8988T (cell line): ENCODE data around the gene EPHX1.

ENCODE experiments used
- DNase-seq: peaks from one replicate; pipeline ENCODE4 v3.0.0; 2011

The EPHX1 gene

DNA sequence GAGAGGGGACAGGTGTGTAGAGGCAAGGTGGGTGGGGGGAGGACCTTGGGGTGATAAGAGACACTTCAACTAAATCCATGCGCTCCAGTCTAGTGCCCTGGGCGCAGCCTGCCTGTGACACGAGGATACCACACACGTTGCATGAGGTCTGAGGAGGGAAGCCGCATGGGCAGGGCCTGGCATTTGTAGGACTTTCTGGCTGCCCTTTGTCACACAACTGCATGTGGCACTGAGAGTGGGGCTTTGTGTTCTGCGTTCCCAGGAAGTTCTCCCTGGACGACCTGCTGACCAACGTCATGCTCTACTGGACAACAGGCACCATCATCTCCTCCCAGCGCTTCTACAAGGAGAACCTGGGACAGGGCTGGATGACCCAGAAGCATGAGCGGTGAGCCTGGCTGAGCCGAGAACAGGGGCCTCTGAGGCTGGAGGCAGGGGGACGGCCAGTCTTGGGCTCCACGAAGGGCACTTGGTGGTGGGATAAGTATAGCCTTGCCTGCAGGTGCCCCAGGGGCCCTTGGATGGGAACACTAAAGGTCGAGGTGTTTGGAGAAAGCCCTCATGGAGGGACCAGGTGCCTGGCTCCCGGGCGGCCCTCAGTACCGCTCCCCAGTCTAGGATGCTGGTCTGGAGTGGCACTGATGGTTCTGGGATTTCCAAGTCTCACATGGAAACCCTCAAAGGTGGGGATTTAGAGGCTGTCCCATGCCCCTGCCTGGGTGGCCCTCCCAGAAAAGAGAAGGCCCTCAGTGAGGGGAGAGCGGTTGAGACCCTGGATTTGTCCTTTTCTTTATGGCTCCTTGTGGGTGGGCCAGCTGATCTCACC is 34.5 kb downstream of the EPHX1 start:
- DNase-seq = no peak

DNA sequence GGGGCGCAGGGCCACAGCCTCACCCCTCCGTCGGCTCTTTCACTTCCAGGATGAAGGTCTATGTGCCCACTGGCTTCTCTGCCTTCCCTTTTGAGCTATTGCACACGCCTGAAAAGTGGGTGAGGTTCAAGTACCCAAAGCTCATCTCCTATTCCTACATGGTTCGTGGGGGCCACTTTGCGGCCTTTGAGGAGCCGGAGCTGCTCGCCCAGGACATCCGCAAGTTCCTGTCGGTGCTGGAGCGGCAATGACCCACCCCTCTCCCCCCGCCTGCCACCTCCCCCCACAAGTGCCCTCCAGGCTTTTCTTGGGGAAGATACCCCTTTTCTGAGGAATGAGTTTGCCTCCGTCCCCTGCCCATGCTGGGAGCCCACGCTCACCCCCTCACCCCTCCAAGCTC is 35.2 kb downstream of the EPHX1 start:
- no peak for DNase-seq

DNA sequence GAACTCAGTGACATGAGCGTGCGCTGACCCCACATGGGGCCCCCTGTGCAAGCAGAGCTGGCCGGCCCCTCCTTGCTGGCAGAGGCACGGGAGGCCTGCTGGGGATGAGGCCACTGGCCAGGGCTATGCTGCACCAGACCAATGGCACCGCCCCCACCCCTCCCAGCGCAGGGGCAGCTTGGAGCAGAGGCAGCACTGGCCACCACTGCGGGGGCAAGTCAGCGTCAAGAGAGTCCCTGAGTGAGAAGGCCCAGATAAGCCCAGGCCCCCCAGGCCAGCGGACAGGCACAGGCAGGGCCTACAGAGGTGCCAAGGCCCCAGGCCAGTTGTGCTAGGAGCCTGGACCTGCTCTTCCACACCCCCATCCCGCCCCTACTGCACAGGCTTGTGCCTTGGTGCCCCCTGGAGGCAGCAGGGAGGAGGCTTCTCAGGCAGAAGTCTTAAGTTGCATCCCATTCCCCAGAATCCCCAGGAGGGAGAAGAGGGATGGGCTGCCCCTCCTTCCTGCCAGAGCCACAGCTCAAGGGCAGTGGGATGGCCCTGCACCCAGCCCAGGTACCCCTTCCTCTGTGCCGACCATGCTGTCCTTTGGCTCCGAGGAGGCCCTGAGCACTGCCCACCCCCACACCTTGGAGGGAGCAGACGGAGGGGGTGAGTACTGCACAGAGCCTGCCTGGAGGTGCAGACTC is 35.8 kb downstream of the EPHX1 start:
- DNase-seq = peak; percentile 66

- DNase-seq = no peak
These were observed 36.7 kb downstream of the EPHX1 start for GRCh38 chr1:225846331-225847310.

- no peak for DNase-seq
These were observed 37.7 kb downstream of the EPHX1 start for GRCh38 chr1:225847610-225848009.

- no peak for DNase-seq
These were observed 38.4 kb downstream of the EPHX1 start for GRCh38 chr1:225848030-225848955.

- no peak for DNase-seq
These were observed 40.0 kb downstream of the EPHX1 start for GRCh38 chr1:225849925-225850324.

GRCh38 chr1:225850370-225850769 is 40.4 kb downstream of the EPHX1 start:
- DNase-seq = no peak

GRCh38 chr1:225851805-225852204 is 41.9 kb downstream of the EPHX1 start:
- DNase-seq = no peak

- DNase-seq = no peak
These were observed 42.6 kb downstream of the EPHX1 start for GRCh38 chr1:225852413-225853124.

DNA sequence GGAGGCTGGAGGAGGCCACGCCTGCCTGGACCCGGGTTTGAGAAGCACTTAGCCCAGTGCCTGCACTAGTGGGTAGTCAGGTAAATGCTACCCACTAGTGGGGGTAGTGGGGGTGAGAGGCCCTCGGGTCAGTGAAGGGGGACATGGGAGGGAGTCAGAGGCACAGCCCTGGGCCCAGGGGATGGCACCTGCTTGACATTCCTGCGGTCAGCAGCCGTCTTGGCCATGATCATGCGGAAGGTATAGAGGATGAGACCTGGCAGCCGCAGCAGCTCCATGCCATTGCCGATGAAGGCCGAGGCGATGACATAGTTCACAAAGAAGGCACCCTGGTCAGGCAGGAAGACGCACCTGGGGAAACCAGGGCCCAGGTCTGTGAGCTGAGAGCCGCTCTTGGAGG is 43.5 kb downstream of the EPHX1 start:
- no peak for DNase-seq

DNA sequence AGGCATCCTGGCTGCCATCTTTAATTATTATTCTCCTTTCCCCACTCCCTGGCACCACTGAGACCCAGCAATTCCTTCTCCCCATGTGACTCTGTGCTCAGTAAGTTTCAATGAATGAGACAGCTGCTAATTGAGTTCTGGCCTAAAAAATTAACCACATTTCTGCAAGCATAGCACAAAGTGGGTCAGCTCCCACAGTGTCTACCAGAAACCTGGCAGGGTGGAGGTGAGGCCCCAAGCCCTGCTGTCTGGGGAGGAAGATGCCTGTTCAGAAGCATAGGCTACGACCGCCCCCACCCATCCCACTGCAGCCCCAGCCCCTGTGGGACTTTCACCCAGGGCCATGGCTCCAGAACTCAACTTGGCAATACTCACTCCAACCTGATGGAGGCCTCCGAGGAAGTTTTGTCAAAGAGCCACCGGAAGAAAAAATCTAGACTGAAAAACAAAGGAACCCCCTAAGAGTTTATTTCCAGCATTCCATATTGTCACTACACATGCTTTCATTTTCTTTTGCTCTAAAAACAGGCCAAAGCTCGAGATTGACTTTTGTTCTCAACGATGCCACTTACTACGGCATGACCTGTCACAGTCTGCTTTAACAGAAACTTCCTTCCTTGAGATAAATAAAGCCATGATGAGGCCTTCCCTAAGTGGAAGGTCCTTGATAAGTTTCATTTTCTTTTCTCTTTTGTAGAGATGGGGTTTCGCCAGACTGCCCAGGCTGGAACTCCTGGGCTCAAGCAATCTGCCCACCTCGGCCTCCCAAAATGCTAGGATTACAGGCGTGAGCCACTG is 45.8 kb downstream of the EPHX1 start:
- DNase-seq = no peak

DNA sequence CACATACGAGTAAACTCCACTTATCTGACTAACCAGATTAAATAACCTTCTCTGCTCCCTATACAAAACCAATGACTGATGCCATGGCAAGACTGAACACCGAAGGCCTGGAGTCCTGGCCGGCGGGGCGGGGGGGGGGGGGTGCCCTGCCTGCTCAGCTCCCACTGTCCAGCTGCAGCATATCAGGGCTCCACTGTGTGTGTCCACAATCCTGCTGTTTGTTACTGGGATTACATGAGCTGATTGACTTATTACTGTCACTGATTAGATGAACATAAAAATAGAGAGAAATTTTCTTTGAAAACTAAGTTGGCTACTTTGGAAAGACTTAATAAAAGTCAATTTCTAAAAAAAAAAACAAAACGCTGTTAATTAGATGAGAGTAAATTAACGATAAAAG is 47.3 kb downstream of the EPHX1 start:
- DNase-seq = no peak

- no peak for DNase-seq
These were observed 49.2 kb downstream of the EPHX1 start for GRCh38 chr1:225859151-225859550.

DNA sequence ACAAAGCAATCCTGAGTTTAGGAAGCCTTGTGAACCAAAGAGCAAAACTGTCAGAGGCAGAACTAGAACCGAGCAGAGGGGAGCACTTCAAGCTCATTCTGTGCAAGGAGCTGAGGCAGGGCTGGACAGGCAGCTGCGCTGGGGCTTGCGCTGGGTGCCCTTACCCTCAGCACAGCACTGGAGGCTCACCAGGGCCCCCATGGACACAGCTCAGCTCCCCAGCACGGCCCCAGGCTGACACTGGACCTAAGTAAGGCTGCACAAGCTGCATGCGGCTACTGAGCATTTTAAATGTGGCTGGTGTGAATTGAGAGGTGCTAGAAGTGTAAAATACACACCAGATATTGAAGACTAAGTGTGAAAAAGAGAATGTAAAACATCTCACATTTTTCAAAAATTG is 50.2 kb downstream of the EPHX1 start:
- no peak for DNase-seq

- DNase-seq = no peak
These were observed 51.0 kb downstream of the EPHX1 start for GRCh38 chr1:225860876-225861441.

- no peak for DNase-seq
These were observed 52.1 kb downstream of the EPHX1 start for GRCh38 chr1:225861834-225862580.

DNA sequence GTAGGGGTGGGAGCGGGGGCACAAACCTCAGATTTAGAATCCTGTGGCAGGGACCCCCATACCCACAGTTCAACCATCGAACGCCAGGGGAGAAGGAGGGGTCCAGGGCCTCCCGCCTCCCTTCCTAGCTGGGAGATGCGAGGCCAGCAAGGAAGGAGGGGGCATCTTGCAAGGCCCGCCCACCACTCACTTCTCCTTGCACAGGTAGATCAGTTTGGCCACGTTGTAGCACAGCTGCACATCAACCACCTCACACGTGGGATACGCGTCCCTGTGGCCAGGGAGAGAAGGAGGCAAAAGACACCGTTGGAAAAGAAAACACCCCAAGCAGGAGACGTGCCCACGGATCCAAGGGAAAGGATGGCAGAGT is 52.6 kb downstream of the EPHX1 start:
- no peak for DNase-seq

DNA sequence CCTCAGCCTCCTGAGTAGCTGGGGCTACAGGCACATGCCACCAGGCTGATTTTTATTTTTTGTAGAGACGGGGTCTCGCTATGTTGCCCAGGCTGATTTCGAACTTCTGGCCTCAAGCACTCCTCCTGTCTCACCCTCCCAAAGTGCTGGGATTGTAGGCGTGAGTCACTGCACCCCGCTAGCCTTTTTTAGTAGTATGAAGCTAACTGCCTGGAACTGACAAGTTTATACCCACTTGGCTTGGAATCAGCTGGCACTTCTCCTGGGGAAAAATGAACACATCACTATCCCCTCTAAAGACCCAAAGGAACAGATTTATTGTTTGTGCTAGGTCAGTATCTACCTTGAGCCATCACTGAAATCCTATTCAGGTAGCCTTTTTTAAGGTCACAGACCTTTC is 53.2 kb downstream of the EPHX1 start:
- no peak for DNase-seq

GRCh38 chr1:225865514-225865913 is 55.6 kb downstream of the EPHX1 start:
- DNase-seq = no peak
